HFFc6 (cell line): ENCODE measurements around the gene FLNB. TPM values are rescaled to one million over a fixed set of nuclear protein-coding genes. Genes with fewer than 3 reads are reported as not detected.
A peak's percentile ranks its signal among the peaks of the same experiment; 100 is the strongest.

Experiments
- DNase-seq: peaks from one replicate; pipeline ENCODE4 v3.0.0-alpha.2; 2018
- H3K27ac Mint-ChIP-seq: 2 replicates; pipeline ENCODE4 v1.8.0; 2020; ENCODE audit warnings: mild to moderate bottlenecking, mixed read lengths
- H3K27me3 Mint-ChIP-seq: 2 replicates; pipeline ENCODE4 v1.8.0; 2021; ENCODE audit warnings: mild to moderate bottlenecking, moderate library complexity, mixed read lengths; ENCODE audit not compliant: insufficient read depth
- H3K36me3 Mint-ChIP-seq: 2 replicates; pipeline ENCODE4 v1.8.0; 2021; ENCODE audit warnings: low read depth, mixed read lengths
- H3K4me1 Mint-ChIP-seq: 2 replicates; pipeline ENCODE4 v1.8.0; 2020; ENCODE audit warnings: low read depth, mixed read lengths
- H3K4me3 Mint-ChIP-seq: 2 replicates; pipeline ENCODE4 v1.8.0; 2020; ENCODE audit warnings: mild to moderate bottlenecking, moderate library complexity, mixed read lengths
- H3K9me3 Mint-ChIP-seq: 2 replicates; pipeline ENCODE4 v1.8.0; 2020; ENCODE audit warnings: mild to moderate bottlenecking, mixed read lengths
- total RNA-seq, 6 experiments: library from RNA; stranded (reverse); fragmentation: NEBNext Ultra II Directional; extraction: Animal tissue kit (Norgen Biotek cat#: 25700); gene quantifications; 2 replicates in 1 of 6; 3 replicates in 5 of 6; pipeline ENCODE4 v1.2.3, GENCODE V29; 2021
- TF ChIP-seq, protein P1 (sequence below): fragments of 200-600 bp; sonication (generic); IDR thresholded peaks from 2 replicates; pipeline ENCODE4 v1.5.0; 2021; ENCODE audit warnings: antibody characterized with exemption, mild to moderate bottlenecking

Gene FLNB
- total RNA-seq, 6 experiments from 2014 or later, result 93.8 to 117 (median 98.7) TPM

GRCh38 chr3:58035524-58036255 is 27.5 kb downstream of the FLNB start:
- Mint-ChIP-seq H3K27ac (peak overlapping the region; percentile 61), H3K4me1 (peaks cover 55% of the 10 kb centered on the region), H3K9me3 (no peaks in the 10 kb centered on the region), H3K27me3 (no peaks in the 10 kb centered on the region; the same call in 1 of the 2 replicates), H3K36me3 (peaks cover 19% of the 10 kb centered on the region), H3K4me3 (peak overlapping the region; percentile 11)
- TF ChIP-seq, protein P1, sequence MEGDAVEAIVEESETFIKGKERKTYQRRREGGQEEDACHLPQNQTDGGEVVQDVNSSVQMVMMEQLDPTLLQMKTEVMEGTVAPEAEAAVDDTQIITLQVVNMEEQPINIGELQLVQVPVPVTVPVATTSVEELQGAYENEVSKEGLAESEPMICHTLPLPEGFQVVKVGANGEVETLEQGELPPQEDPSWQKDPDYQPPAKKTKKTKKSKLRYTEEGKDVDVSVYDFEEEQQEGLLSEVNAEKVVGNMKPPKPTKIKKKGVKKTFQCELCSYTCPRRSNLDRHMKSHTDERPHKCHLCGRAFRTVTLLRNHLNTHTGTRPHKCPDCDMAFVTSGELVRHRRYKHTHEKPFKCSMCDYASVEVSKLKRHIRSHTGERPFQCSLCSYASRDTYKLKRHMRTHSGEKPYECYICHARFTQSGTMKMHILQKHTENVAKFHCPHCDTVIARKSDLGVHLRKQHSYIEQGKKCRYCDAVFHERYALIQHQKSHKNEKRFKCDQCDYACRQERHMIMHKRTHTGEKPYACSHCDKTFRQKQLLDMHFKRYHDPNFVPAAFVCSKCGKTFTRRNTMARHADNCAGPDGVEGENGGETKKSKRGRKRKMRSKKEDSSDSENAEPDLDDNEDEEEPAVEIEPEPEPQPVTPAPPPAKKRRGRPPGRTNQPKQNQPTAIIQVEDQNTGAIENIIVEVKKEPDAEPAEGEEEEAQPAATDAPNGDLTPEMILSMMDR, result no peak
- peak; percentile 60 for DNase-seq

GRCh38 chr3:58036293-58037032 is 28.2 kb downstream of the FLNB start:
- Mint-ChIP-seq H3K27ac (peak overlapping the region; percentile 61), H3K9me3 (no peaks in the 10 kb centered on the region), H3K4me3 (peak overlapping the region; percentile 11; the same call in 1 of the 2 replicates), H3K27me3 (no peaks in the 10 kb centered on the region; the same call in 1 of the 2 replicates), H3K36me3 (peaks cover 19% of the 10 kb centered on the region), H3K4me1 (peaks cover 63% of the 10 kb centered on the region)
- TF ChIP-seq, protein P1, result no peak
- DNase-seq, result no peak

DNA sequence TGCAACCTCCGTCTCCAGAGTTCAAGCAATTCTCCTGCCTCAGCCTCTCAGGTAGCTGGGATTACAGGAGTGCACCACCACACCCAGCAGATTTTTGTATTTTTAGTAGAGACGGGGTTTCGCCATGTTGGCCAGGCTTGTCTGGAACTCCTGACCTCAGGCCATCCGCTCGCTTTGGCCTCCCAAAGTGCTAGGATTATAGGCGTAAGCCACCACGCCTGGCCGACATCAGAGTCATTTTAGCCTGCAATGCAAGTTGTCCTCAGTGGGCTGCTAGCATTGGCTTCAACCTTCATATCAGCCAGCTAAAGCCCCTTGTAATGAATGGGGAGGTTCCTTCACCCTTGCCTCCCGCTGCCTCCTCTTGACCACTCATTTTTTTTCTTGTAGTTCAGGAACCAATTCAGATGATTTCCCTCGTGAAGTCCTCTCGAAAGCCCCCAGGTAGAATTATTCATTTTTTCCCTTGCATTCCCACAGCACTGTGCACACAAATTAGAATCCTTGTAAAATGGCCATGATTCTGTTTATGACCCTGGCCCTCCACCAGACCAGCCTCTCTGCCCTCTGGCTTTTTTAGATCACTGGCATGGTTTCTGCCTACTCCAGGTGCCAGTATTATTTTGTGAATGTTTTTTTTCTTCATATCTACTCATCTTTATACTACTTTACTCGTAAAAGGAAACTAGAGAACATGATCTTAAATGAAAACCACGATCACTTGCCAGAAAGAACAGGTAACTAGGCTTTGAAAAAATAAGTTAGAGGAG is 29.1 kb downstream of the FLNB start:
- H3K36me3 Mint-ChIP-seq, result peaks cover 19% of the 10 kb centered on the region
- no peak for DNase-seq
- no peaks in the 10 kb centered on the region; the same call in 1 of the 2 replicates for H3K27me3 Mint-ChIP-seq
- TF ChIP-seq, protein P1, result no peak
- peaks cover 71% of the 10 kb centered on the region for H3K4me1 Mint-ChIP-seq
- no peak overlapping the region for H3K4me3 Mint-ChIP-seq
- H3K9me3 Mint-ChIP-seq, result no peaks in the 10 kb centered on the region
- H3K27ac Mint-ChIP-seq, result peak overlapping the region; percentile 12

GRCh38 chr3:58038675-58039292 is 30.6 kb downstream of the FLNB start:
- H3K27ac Mint-ChIP-seq, result no peak overlapping the region
- TF ChIP-seq, protein P1, result no peak
- no peaks in the 10 kb centered on the region; the same call in 1 of the 2 replicates for H3K27me3 Mint-ChIP-seq
- H3K9me3 Mint-ChIP-seq, result no peaks in the 10 kb centered on the region
- DNase-seq, result no peak
- peaks cover 19% of the 10 kb centered on the region for H3K36me3 Mint-ChIP-seq
- H3K4me3 Mint-ChIP-seq, result no peak overlapping the region
- H3K4me1 Mint-ChIP-seq, result peaks cover 86% of the 10 kb centered on the region

- Mint-ChIP-seq H3K27ac (no peak overlapping the region), H3K36me3 (peaks cover 19% of the 10 kb centered on the region), H3K9me3 (no peaks in the 10 kb centered on the region), H3K27me3 (no peaks in the 10 kb centered on the region; the same call in 1 of the 2 replicates), H3K4me1 (peaks cover 94% of the 10 kb centered on the region), H3K4me3 (no peak overlapping the region)
- DNase-seq, result no peak
- TF ChIP-seq, protein P1, result no peak
Measured at GRCh38 chr3:58039601-58040000, 31.4 kb downstream of the FLNB start.
